DOHH2 (cell line): Measurements from ENCODE around the gene STARD4.

ENCODE experiments used
- H3F3A ChIP-seq: fragments of 200-600 bp; sonication (generic), shearing (Covaris generic); 2 replicates; pipeline ENCODE4 v1.6.0; 2016; ENCODE audit warnings: antibody characterized with exemption, mild to moderate bottlenecking; ENCODE audit not compliant: control insufficient read depth, insufficient read depth
- H3K27ac ChIP-seq: fragments of 200-600 bp; sonication (generic); 2 replicates; pipeline ENCODE4 v1.5.1; 2014; ENCODE audit warnings: low read depth, mild to moderate bottlenecking, low read length, moderate library complexity
- H3K27me3 ChIP-seq: fragments of 200-600 bp; sonication (generic); 2 replicates; pipeline ENCODE4 v1.6.1; 2014; ENCODE audit warnings: mild to moderate bottlenecking, low read length, mixed read lengths; ENCODE audit not compliant: control insufficient read depth
- H3K36me3 ChIP-seq: fragments of 200-600 bp; sonication (generic); 2 replicates; pipeline ENCODE4 v1.6.1; 2014; ENCODE audit warnings: mild to moderate bottlenecking, low read length, moderate library complexity, mixed read lengths; ENCODE audit not compliant: control insufficient read depth
- H3K4me1 ChIP-seq: fragments of 200-600 bp; sonication (generic); 2 replicates; pipeline ENCODE4 v1.6.1; 2014; ENCODE audit warnings: mild to moderate bottlenecking, low read length, mixed read lengths; ENCODE audit not compliant: control insufficient read depth
- H3K4me2 ChIP-seq: fragments of 200-600 bp; sonication (generic); 2 replicates; pipeline ENCODE4 v1.6.0; 2014; ENCODE audit warnings: mild to moderate bottlenecking, low read length, moderate library complexity
- H3K4me3 ChIP-seq: fragments of 200-600 bp; sonication (generic); 2 replicates; pipeline ENCODE4 v1.5.1; 2014; ENCODE audit warnings: mild to moderate bottlenecking, low read length, mixed read lengths
- H3K79me2 ChIP-seq: fragments of 200-600 bp; sonication (generic); 2 replicates; pipeline ENCODE4 v1.6.1; 2014; ENCODE audit warnings: mild to moderate bottlenecking, low read length, mixed read lengths; ENCODE audit not compliant: control insufficient read depth
- H3K9me2 ChIP-seq: fragments of 200-600 bp; sonication (generic); replicated peaks from 2 replicates; pipeline ENCODE4 v1.6.1; 2014; ENCODE audit warnings: mild to moderate bottlenecking, low read length, mixed read lengths; ENCODE audit not compliant: control insufficient read depth
- H3K9me3 ChIP-seq: fragments of 200-600 bp; sonication (generic); 2 replicates; pipeline ENCODE4 v1.6.1; 2014; ENCODE audit warnings: antibody characterized with exemption, low read length, mixed read lengths; ENCODE audit not compliant: control insufficient read depth, insufficient read depth
- H4K20me1 ChIP-seq: fragments of 200-600 bp; sonication (generic); 2 replicates; pipeline ENCODE4 v1.6.0; 2014; ENCODE audit warnings: low read depth, mild to moderate bottlenecking, antibody characterized with exemption, low read length, moderate library complexity; ENCODE audit not compliant: control insufficient read depth, insufficient read depth
- EZH2phosphoT487 ChIP-seq: fragments of 200-600 bp; sonication (generic); IDR thresholded peaks from 2 replicates; pipeline ENCODE4 v1.6.1; 2017; ENCODE audit warnings: borderline replicate concordance, mild to moderate bottlenecking, antibody characterized with exemption, low read length, moderate library complexity, mixed read lengths
- TF ChIP-seq, protein P1 (sequence below): fragments of 200-600 bp; sonication (generic); IDR thresholded peaks from one replicate; pipeline ENCODE4 v1.5.1; 2014; ENCODE audit warnings: antibody characterized with exemption, mild to moderate bottlenecking, low read depth, low read length; ENCODE audit not compliant: poor library complexity, severe bottlenecking

STARD4 gene

DNA sequence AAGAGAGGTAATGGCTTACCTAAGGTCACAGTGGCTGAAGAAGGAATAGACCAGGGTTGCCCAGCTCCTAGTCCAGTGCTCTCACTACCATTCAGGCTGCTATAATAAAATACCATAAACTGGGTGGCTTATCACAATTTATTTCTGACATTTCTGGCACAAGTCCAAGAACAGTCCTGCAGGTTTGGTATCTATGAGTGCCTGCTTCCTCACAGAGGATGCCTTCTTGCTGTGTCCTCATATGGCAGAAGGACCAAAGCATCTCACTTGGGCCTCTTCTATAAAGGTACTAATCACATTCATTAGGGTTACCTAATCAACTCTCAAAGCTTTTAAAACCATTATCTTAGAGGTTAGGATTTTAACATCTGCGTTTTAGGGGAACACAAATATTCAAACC, 17.2 kb downstream of the STARD4 start:
- H3K9me3 ChIP-seq, result no peaks in the 10 kb centered on the region
- H4K20me1 ChIP-seq, result no peaks in the 10 kb centered on the region
- TF ChIP-seq EZH2phosphoT487, result no peak
- TF ChIP-seq, protein P1, sequence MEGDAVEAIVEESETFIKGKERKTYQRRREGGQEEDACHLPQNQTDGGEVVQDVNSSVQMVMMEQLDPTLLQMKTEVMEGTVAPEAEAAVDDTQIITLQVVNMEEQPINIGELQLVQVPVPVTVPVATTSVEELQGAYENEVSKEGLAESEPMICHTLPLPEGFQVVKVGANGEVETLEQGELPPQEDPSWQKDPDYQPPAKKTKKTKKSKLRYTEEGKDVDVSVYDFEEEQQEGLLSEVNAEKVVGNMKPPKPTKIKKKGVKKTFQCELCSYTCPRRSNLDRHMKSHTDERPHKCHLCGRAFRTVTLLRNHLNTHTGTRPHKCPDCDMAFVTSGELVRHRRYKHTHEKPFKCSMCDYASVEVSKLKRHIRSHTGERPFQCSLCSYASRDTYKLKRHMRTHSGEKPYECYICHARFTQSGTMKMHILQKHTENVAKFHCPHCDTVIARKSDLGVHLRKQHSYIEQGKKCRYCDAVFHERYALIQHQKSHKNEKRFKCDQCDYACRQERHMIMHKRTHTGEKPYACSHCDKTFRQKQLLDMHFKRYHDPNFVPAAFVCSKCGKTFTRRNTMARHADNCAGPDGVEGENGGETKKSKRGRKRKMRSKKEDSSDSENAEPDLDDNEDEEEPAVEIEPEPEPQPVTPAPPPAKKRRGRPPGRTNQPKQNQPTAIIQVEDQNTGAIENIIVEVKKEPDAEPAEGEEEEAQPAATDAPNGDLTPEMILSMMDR, result no peak
- no peaks in the 10 kb centered on the region for H3K79me2 ChIP-seq
- peaks cover 50% of the 10 kb centered on the region for H3K36me3 ChIP-seq
- H3K27me3 ChIP-seq, result no peaks in the 10 kb centered on the region
- peaks cover 3% of the 10 kb centered on the region; the same call in 1 of the 2 replicates for H3F3A ChIP-seq
- no peaks in the 10 kb centered on the region for H3K4me1 ChIP-seq
- no peak overlapping the region for H3K4me3 ChIP-seq
- H3K9me2 ChIP-seq, result no peaks in the 10 kb centered on the region
- no peak overlapping the region for H3K27ac ChIP-seq
- no peak overlapping the region for H3K4me2 ChIP-seq

DNA sequence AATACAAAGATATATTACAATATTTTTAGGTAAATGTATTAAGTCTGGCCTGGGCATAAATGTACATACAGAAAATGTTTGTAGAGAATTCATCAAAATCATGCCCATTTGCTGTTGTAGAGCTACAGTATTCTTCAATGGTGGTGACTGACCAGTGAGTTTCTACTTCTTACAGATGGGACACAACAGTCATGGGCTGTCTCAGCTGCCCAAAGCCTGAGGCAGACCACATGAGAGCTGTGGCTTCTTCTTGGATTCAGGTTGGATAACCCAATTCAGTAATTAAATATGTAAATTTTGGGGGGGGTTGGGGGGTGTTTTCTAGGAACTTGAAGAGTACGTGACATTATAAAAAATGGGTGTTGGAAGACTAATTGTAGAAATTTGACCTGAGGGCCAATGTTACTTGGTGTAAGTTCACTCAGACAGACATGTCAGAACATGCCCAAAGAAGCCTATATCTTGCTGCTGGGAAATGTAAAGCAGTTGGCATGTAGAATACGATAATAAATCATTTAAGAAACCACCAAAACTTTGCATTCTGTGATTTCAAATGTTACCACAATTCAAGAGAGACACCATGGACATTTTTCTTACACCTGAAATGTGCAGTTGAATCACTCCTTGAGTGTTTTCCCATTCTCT, 17.9 kb downstream of the STARD4 start:
- no peaks in the 10 kb centered on the region for H3K79me2 ChIP-seq
- no peaks in the 10 kb centered on the region for H3K9me2 ChIP-seq
- H3F3A ChIP-seq, result peaks cover 3% of the 10 kb centered on the region; the same call in 1 of the 2 replicates
- H3K4me3 ChIP-seq, result no peak overlapping the region
- TF ChIP-seq, protein P1, result no peak
- no peak for TF ChIP-seq EZH2phosphoT487
- no peaks in the 10 kb centered on the region for H3K4me1 ChIP-seq
- H3K36me3 ChIP-seq, result peaks cover 44% of the 10 kb centered on the region
- H4K20me1 ChIP-seq, result no peaks in the 10 kb centered on the region
- no peaks in the 10 kb centered on the region for H3K27me3 ChIP-seq
- no peak overlapping the region for H3K4me2 ChIP-seq
- no peaks in the 10 kb centered on the region for H3K9me3 ChIP-seq
- no peak overlapping the region for H3K27ac ChIP-seq

DNA sequence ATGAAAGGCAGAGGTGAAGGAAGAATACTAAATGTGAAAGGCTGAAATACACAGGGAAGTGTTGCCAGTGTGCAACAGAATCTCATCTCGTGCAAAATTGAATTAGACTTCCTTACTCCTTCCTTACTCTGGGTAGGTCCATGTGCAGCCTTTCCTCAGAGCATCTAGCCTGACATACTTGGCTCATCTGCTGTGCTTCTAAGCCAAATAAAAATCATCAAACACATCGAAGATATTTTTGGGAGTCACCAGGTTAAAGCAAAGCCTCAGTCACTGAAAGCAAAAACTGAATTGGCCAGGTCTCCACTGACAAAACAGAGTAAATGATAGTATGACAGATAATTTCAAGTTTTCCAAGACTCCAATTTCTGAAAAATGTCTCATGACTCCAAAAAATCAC, 19.3 kb downstream of the STARD4 start:
- TF ChIP-seq, protein P1, result no peak
- no peak for TF ChIP-seq EZH2phosphoT487
- no peaks in the 10 kb centered on the region for H4K20me1 ChIP-seq
- no peaks in the 10 kb centered on the region for H3K27me3 ChIP-seq
- no peaks in the 10 kb centered on the region for H3K4me1 ChIP-seq
- no peak overlapping the region for H3K27ac ChIP-seq
- no peak overlapping the region for H3K4me2 ChIP-seq
- peaks cover 3% of the 10 kb centered on the region; the same call in 1 of the 2 replicates for H3F3A ChIP-seq
- peaks cover 30% of the 10 kb centered on the region for H3K36me3 ChIP-seq
- no peaks in the 10 kb centered on the region for H3K9me3 ChIP-seq
- H3K4me3 ChIP-seq, result no peak overlapping the region
- no peaks in the 10 kb centered on the region for H3K79me2 ChIP-seq
- no peaks in the 10 kb centered on the region for H3K9me2 ChIP-seq
